SKM-1 (cell line): ENCODE measurements around the gene SURF1.
"Not testable (repeated sequence)": the region's sequence is repeated elsewhere in the genome, so short reads cannot be mapped to it uniquely, and the experiment has no call there.

ENCODE experiments used
- DNase-seq: peaks from one replicate; lab custom pipeline; 2025; ENCODE audit not compliant: unreplicated experiment; lab: John Stamatoyannopoulos, UW

The SURF1 gene

DNA sequence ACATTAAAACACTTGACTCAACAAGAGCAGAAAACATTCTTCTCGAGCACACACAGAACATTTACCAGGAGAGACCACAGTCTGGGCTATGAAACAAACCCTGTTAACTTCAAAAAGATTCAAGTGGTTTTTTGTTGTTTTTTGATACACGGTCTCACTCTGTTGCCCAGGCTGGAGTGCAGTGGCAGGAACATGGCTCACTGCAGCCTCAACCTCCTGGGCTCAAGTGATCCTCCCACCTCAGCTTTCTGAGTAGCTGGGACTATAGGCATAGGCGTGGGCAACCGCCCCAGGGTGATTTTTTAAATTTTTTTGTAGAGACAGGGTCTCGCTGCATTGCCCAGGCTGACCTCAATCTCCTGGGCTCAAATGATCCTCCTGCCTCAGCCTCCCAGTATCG is 29.3 kb downstream of the SURF1 start:
- not testable (repeated sequence) for DNase-seq

DNA sequence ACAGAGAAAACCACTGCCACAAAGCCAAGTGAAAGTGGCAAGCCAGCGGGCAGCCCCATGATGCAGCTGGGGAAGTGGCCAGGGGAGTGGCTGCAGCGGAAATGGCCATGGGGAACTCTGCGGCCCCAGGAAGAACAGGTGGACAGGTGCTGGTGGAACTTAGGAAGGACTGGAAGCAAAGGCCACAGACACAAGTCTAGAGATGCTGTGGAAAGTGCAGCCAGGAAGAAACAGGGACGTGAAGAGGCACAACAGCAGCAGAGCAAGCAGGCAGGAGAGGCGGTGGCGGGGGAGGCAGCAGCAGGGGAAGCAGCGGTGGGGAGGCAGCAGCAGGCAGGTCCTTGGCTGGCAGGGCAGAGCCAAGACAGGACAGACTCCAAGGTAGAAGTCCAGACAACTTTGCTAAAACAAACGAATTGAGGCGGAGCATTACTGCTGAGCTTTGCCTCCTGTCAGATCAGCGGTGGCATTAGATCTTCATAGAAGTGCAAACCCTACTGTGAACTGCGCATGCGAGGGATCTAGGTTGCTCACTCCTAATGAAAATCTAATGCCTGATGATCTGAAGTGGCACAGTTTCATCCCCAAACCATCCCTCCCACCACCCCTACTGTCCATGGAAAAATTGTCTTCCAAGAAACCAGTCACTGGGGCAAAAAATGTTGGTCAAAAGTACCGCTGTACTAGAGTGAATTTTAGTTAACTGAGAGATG is 32.1 kb downstream of the SURF1 start:
- no peak for DNase-seq

DNA sequence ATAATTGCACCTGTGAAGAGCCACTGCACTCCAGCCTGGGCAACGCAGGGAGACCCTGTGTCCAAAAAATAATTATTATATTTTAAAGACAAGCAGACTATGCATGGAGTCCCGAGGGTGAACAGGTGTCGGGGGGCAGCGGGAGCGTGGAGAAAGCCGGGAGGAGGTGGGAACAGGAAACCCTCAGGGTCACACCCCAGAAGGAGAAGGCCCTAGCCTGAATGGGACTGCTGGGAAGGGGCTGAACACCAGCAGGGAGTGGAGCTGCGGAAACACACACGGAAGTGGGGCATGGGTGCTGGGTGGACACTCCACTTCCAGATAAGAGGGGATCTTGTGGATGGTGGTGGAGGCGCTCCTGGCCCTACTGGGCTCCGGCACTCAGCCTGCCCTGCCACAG is 33.1 kb downstream of the SURF1 start:
- DNase-seq: no peak

DNA sequence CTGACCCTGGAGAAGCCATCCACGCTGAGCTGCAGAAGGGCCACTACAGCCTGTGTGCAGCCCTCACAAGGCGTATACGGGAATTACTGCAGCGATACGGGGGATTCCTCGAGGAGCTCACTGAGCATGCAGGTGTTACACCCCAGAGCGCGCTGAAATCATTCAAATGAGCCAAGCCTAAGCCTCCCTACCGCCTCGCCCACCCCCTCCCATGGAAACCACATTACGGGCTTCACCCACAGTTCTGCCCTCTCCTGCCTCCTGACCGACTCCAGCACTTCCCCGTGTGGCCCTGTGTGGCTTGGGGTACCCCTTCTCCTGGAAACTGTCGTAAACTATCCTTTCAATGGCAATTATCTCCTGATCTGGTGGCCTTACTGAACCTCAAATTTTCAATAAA is 33.6 kb downstream of the SURF1 start:
- DNase-seq: no peak

DNA sequence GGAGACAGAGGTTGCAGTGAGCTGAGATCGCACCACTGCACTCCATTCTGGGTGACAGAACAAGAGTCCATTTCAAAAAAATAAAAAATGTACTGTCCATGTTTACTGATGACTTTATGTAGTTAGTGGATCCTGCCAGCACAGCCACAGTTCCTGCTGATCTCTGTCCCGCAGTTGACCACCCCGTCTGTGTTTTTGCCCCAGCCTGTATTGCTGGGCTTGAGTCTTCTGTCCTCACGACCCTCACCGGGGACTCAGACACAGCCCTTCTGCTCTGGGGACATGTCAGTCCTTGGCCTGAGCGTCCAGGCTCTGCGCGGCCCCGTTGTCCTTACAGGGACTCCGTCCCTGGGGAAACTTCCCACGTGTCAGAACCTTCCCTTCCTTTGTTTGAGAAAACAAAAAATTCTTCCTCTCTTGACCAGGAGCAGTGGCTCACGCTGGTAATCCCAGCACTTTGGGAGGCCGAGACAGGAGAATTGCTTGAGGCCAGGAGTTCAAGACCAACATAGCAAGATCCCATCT is 34.8 kb downstream of the SURF1 start:
- no peak for DNase-seq

DNA sequence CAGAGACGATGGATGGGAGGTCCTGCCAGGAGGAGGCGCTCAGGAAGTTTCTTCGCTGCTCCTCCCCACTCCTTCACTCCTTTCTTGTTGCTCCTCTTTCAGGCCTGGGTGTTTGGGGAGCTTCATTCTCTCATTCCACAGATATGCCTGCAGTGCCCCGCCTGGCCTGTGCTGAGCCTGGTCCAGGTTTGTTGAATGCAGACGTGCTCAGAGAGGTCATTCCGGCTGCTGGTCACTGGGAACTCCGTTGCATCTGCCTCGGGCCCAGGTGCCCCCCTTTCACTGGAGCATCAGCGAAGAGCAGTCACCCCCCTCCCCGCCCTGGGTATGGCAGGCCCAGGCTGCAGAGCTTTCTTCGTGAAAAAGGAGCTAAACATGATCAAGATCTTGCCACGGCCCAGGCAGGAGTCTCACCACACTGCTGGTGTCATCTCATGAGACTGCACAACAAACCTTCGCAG is 35.8 kb downstream of the SURF1 start:
- no peak for DNase-seq

DNA sequence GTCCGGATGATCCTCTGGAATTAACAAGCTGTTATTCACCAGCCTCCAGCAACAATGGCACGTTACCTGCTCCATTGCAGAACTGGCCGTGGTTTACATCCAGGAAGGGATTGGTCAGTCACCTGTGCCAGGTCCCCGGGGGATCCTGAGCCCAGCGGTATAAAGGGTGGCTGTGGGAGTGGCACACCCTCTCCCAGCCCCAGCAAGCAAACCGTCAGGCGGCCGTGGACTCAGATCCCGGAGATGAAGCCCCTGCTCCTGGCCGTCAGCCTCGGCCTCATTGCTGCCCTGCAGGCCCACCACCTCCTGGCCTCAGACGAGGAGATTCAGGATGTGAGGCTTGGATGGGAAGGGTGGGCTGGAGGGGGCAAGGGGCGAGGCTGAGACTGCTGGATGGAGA is 38.7 kb downstream of the SURF1 start:
- not testable (repeated sequence) for DNase-seq

- DNase-seq: no peak
Measured at GRCh38 chr9:133315997-133316396, 40.3 kb downstream of the SURF1 start.

- DNase-seq: no peak
Measured at GRCh38 chr9:133309608-133310007, 46.7 kb downstream of the SURF1 start.

DNA sequence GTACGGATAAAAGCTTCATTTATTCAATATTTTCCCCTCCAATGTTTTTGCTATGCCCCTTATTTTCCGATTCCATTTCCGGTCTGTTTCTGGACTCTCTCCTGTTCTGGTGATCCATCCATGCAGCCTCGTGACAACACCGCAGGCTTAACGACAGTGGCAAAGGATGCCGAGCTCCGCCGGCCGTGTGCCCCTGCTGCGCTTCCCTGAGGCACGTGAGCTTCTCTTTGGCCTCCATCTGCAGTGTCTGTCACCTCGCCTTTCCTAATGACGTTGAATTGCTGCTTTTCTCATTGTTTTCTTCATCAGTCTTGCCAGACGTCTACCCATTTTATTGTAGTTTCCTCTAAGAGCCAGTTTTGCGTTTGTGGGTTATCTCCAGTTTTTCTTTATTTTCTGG is 49.0 kb downstream of the SURF1 start:
- DNase-seq: no peak

GRCh38 chr9:133306242-133307204 is 49.8 kb downstream of the SURF1 start:
- no peak for DNase-seq

- no peak for DNase-seq
Measured at GRCh38 chr9:133305731-133306130, 50.6 kb downstream of the SURF1 start.

- no peak for DNase-seq
Measured at GRCh38 chr9:133304477-133305377, 51.6 kb downstream of the SURF1 start.

DNA sequence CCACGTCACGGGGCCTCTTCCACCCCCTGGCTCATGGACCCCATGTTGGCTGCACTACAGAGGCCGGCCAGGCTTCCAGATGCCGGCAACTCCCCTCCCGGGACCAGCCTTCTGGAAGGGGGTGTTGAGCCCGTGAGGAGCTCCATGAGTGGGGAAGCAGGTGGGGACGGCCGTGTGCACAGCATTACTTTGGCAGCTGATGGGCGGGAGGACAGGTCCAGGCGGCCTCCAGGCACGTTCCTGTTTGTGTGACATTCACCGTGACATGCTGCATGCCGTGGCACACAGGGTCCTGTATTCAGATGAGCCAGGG is 52.2 kb downstream of the SURF1 start:
- DNase-seq: no peak

GRCh38 chr9:133303266-133304157 is 52.8 kb downstream of the SURF1 start:
- no peak for DNase-seq
